Measurements from ENCODE around the gene PASD1. TPM values are rescaled to one million over a fixed set of nuclear protein-coding genes. Genes with fewer than 3 reads are reported as not detected.
A peak's percentile ranks its signal among the peaks of the same experiment; 100 is the strongest.

PASD1 gene
- total RNA-seq, 4 donors from 2014 or later: not detected

GRCh38 chrX:151702741-151703340, 139.4 kb downstream of the PASD1 start:
- WGBS, 2 donors: 46 to 77% methylated on average over 7 of the region's 7 CpGs
- intact Hi-C loops (cut with DNase I; ENCODE audit: low total_unique reads): no loop called here
- peak in 1 of 2 donors; percentile 82 for DNase-seq (ENCODE audit: low spot score in 2 of 2)
- H3K4me3 ChIP-seq (ENCODE audit: low read depth, poor library complexity, severe bottlenecking): no peak overlapping the region
- no peak for TF ChIP-seq POLR2A (IDR thresholded peaks at IDR 0.05)
- no peak for TF ChIP-seq CTCF (IDR thresholded peaks at IDR 0.05)

- intact Hi-C loops (cut with DNase I; ENCODE audit: low total_unique reads): no loop called here
Observed at GRCh38 chrX:151703487-151703886, 140.0 kb downstream of the PASD1 start.

GRCh38 chrX:151704041-151704663, 140.7 kb downstream of the PASD1 start:
- peak in 1 of 2 donors; percentile 72 for DNase-seq (ENCODE audit: low spot score in 2 of 2)
- WGBS, 2 donors: 28 to 45% methylated on average over 6 to 13 of the region's 13 CpGs
- no peak overlapping the region for H3K4me3 ChIP-seq (ENCODE audit: low read depth, poor library complexity, severe bottlenecking)

More at GRCh38 chrX:151703487-151703886, 140.0 kb downstream of the PASD1 start:
- DNase-seq (ENCODE audit: low spot score in 2 of 2): peak in 1 of 2 donors; percentile 88
- H3K4me3 ChIP-seq (ENCODE audit: low read depth, poor library complexity, severe bottlenecking): no peak overlapping the region
- TF ChIP-seq POLR2A (IDR thresholded peaks at IDR 0.05) (no peak), CTCF (IDR thresholded peaks at IDR 0.05) (no peak)
- WGBS, 2 donors: 18 to 27% methylated on average over 7 of the region's 7 CpGs

GRCh38 chrX:151708821-151709220, 145.3 kb downstream of the PASD1 start:
- intact Hi-C loops (cut with DNase I; ENCODE audit: low total_unique reads): no loop called here
- peak in 1 of 2 donors; percentile 59 for DNase-seq (ENCODE audit: low spot score in 2 of 2)
- no peak overlapping the region for H3K4me3 ChIP-seq (ENCODE audit: low read depth, poor library complexity, severe bottlenecking)
- no peak for TF ChIP-seq POLR2A (IDR thresholded peaks at IDR 0.05)
- TF ChIP-seq CTCF (IDR thresholded peaks at IDR 0.05): no peak
- 83 to 94% methylated on average over 7 of the region's 7 CpGs for WGBS, 2 donors

More at GRCh38 chrX:151704041-151704663, 140.7 kb downstream of the PASD1 start:
- intact Hi-C loops (cut with DNase I; ENCODE audit: low total_unique reads): no loop called here
- TF ChIP-seq POLR2A (IDR thresholded peaks at IDR 0.05): no peak
- no peak for TF ChIP-seq CTCF (IDR thresholded peaks at IDR 0.05)

- TF ChIP-seq POLR2A (IDR thresholded peaks at IDR 0.05): no peak
- TF ChIP-seq CTCF (IDR thresholded peaks at IDR 0.05): no peak
- WGBS, 2 donors: 46 to 78% methylated on average over 2 of the region's 2 CpGs
- no peak overlapping the region for H3K4me3 ChIP-seq (ENCODE audit: low read depth, poor library complexity, severe bottlenecking)
- DNase-seq (ENCODE audit: low spot score in 2 of 2): peak in 1 of 2 donors; percentile 76
- intact Hi-C loops (cut with DNase I; ENCODE audit: low total_unique reads): no loop called here
Observed at GRCh38 chrX:151710457-151710856, 147.0 kb downstream of the PASD1 start.
